ENCODE measurements around the gene SMIM31.

SMIM31 gene

GRCh38 chr4:164753873-164754488 is at the start of gene SMIM31:
SMIM31 (plus strand) TSS chr4:164754131; CDS start chr4:164770444, 16,313 bp downstream.
- no peak for DNase-seq

GRCh38 chr4:164706675-164707074 is 47.3 kb upstream of the SMIM31 start:
- DNase-seq = no peak

- DNase-seq = no peak
These were observed 37.0 kb upstream of the SMIM31 start for GRCh38 chr4:164716901-164717300.

GRCh38 chr4:164718827-164719226 is 35.1 kb upstream of the SMIM31 start:
- DNase-seq = no peak

- DNase-seq = no peak
These were observed 28.9 kb upstream of the SMIM31 start for GRCh38 chr4:164725066-164725465.

GRCh38 chr4:164730705-164731393 is 23.1 kb upstream of the SMIM31 start:
- DNase-seq = no peak

GRCh38 chr4:164731827-164732474 is 22.0 kb upstream of the SMIM31 start:
- DNase-seq = peak; percentile 33

- no peak for DNase-seq
These were observed 19.4 kb upstream of the SMIM31 start for GRCh38 chr4:164734484-164734883.

- DNase-seq = no peak
These were observed 5.6 kb upstream of the SMIM31 start for GRCh38 chr4:164748375-164748774.

GRCh38 chr4:164755432-164755831 is 1.5 kb downstream of the SMIM31 start:
- no peak for DNase-seq

- no peak for DNase-seq
These were observed 2.8 kb downstream of the SMIM31 start for GRCh38 chr4:164756686-164757085.

- no peak for DNase-seq
These were observed 7.3 kb downstream of the SMIM31 start for GRCh38 chr4:164761241-164761640.

GRCh38 chr4:164761746-164762275 is 7.9 kb downstream of the SMIM31 start:
- no peak for DNase-seq

- no peak for DNase-seq
These were observed 11.2 kb downstream of the SMIM31 start for GRCh38 chr4:164765096-164765495.

GRCh38 chr4:164765833-164766232 is 11.9 kb downstream of the SMIM31 start:
- DNase-seq = no peak

- no peak for DNase-seq
These were observed 14.6 kb downstream of the SMIM31 start for GRCh38 chr4:164768516-164768915.

- DNase-seq = no peak
These were observed 16.2 kb downstream of the SMIM31 start for GRCh38 chr4:164770010-164770724.

GRCh38 chr4:164771088-164771487 is 17.2 kb downstream of the SMIM31 start:
- no peak for DNase-seq

GRCh38 chr4:164772076-164772475 is 18.1 kb downstream of the SMIM31 start:
- DNase-seq = no peak

GRCh38 chr4:164779080-164779479 is 25.1 kb downstream of the SMIM31 start:
- no peak for DNase-seq

- DNase-seq = no peak
These were observed 25.9 kb downstream of the SMIM31 start for GRCh38 chr4:164779811-164780216.

GRCh38 chr4:164780839-164781238 is 26.9 kb downstream of the SMIM31 start:
- no peak for DNase-seq

GRCh38 chr4:164783976-164784375 is 30.0 kb downstream of the SMIM31 start:
- no peak for DNase-seq

Measured in stimulated activated CD4-positive, alpha-beta T cell treated with anti-CD3 and anti-CD28 coated beads, Interleukin-4, amount 100 ng/mL, for 1 hour (primary cell).